Measurements from ENCODE around the gene ABAT. TPM values are rescaled to one million over a fixed set of nuclear protein-coding genes. Genes with fewer than 3 reads are reported as not detected.

Gene ABAT
- total RNA-seq, 3 donors from 2014 or later = 12.1 to 25.5 (median 16.5) TPM

GRCh38 chr16:8716052-8716451 lies 41.6 kb downstream of the ABAT start:
- intact Hi-C loops (cut with DNase I, micrococcal nuclease) = no loop called here
- Histone ChIP-seq H3K9me3 (peaks cover 4% of the 10 kb centered on the region), H3K36me3 (ENCODE audit: low read depth) (no peaks in the 10 kb centered on the region), H3K4me3 (no peak overlapping the region), H3K4me1 (ENCODE audit: low read depth) (peaks cover under 1% of the 10 kb centered on the region)
- DNase-seq (no peak), ATAC-seq (no peak)
- TF ChIP-seq, protein P1, sequence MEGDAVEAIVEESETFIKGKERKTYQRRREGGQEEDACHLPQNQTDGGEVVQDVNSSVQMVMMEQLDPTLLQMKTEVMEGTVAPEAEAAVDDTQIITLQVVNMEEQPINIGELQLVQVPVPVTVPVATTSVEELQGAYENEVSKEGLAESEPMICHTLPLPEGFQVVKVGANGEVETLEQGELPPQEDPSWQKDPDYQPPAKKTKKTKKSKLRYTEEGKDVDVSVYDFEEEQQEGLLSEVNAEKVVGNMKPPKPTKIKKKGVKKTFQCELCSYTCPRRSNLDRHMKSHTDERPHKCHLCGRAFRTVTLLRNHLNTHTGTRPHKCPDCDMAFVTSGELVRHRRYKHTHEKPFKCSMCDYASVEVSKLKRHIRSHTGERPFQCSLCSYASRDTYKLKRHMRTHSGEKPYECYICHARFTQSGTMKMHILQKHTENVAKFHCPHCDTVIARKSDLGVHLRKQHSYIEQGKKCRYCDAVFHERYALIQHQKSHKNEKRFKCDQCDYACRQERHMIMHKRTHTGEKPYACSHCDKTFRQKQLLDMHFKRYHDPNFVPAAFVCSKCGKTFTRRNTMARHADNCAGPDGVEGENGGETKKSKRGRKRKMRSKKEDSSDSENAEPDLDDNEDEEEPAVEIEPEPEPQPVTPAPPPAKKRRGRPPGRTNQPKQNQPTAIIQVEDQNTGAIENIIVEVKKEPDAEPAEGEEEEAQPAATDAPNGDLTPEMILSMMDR (IDR thresholded peaks at IDR 0.05) = no peak

GRCh38 chr16:8716592-8716991 lies 42.2 kb downstream of the ABAT start:
- H3K4me3 ChIP-seq = no peak overlapping the region
- H3K36me3 ChIP-seq (ENCODE audit: low read depth) = no peaks in the 10 kb centered on the region
- TF ChIP-seq, protein P1 (IDR thresholded peaks at IDR 0.05) = no peak
- no peak for ATAC-seq
- peaks cover 6% of the 10 kb centered on the region for H3K4me1 ChIP-seq (ENCODE audit: low read depth)
- intact Hi-C loops (cut with DNase I, micrococcal nuclease) = no loop called here
- peaks cover 4% of the 10 kb centered on the region for H3K9me3 ChIP-seq
- DNase-seq = no peak

GRCh38 chr16:8717469-8717868 lies 43.1 kb downstream of the ABAT start:
- H3K9me3 ChIP-seq = peaks cover 4% of the 10 kb centered on the region
- H3K4me1 ChIP-seq (ENCODE audit: low read depth) = peaks cover 11% of the 10 kb centered on the region
- intact Hi-C loops (cut with DNase I, micrococcal nuclease) = no loop called here
- ATAC-seq = no peak
- H3K36me3 ChIP-seq (ENCODE audit: low read depth) = no peaks in the 10 kb centered on the region
- TF ChIP-seq, protein P1 (IDR thresholded peaks at IDR 0.05) = no peak
- no peak for DNase-seq
- no peak overlapping the region for H3K4me3 ChIP-seq

DNA sequence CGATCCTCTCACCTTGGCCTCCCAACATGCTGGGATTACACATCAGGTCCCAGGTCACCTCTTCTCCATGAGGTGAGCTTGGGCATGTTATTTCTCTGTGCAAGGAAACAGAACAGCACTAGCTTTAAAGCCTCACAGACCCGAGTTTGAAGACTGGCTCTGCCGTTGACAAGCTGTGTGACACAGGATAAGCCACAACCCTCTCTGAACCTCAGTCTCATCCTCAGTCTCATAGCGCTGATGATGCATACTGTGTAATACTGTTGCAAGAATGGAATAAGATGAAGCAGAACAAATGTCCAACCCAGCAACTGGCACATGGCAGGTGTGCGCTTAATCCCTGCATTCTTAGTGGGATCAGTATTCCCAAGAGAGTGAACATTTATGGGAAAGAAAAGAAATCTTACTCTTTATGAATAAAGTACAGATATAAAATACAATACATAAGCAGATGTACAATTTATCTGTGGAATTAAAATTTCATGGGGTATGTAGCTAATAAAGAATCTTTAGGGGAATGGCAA lies 43.5 kb downstream of the ABAT start:
- no peaks in the 10 kb centered on the region for H3K36me3 ChIP-seq (ENCODE audit: low read depth)
- H3K9me3 ChIP-seq = peaks cover 4% of the 10 kb centered on the region
- TF ChIP-seq, protein P1 (IDR thresholded peaks at IDR 0.05) = no peak
- no peak overlapping the region for H3K4me3 ChIP-seq
- intact Hi-C loops (cut with DNase I, micrococcal nuclease) = no loop called here
- H3K4me1 ChIP-seq (ENCODE audit: low read depth) = peaks cover 11% of the 10 kb centered on the region
- ATAC-seq (no peak), DNase-seq (no peak)

DNA sequence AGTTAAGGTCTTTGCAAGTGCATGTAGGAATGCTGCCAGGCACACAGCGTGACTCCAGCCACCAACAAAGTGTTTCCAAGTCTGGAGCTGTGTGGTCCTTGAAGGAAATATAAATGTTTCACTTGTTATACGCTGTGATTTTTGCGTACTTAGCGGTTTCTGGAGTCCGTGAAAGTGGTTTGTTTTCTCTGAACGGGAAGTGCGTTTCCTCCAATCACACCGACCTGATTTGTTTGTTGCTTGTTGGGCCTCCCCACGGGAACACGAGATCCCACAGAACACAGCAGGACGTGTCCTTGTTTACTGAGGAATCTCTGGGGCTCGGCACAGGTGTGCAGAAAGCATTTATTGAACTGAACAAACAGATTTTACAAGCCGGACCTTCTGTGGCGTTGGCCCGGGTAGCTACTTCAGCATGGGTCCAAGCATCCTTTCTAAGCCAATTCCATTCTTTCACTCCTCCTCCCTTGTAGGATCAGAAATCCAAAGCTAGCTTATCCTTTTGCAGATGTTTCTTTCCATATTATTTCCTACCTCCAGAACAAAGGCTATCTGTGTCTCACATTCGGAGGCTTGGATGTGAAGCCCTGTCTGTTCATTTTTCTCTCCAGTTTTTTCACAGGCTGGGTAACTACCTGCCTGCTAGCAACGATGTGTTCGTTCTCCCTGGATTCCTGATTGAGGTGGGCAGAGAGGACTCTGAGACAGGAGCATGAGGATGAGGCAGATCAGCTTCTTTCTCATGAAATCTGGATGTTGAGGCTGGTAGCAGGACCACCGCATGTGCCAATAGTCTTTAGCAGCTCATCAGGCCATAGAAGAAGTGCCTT lies 44.6 kb downstream of the ABAT start:
- ATAC-seq (no peak), DNase-seq (no peak)
- Histone ChIP-seq H3K4me3 (no peak overlapping the region), H3K9me3 (peaks cover 4% of the 10 kb centered on the region), H3K4me1 (ENCODE audit: low read depth) (peaks cover 11% of the 10 kb centered on the region), H3K36me3 (ENCODE audit: low read depth) (no peaks in the 10 kb centered on the region)
- TF ChIP-seq, protein P1 (IDR thresholded peaks at IDR 0.05) = no peak
- intact Hi-C loops (cut with DNase I, micrococcal nuclease) = no loop called here
